Activated CD8-positive, alpha-beta T cell treated with anti-CD3 and anti-CD28 coated beads for 36 hours (primary cell): ENCODE measurements around the gene OSBPL6. TPM values are rescaled to one million over a fixed set of nuclear protein-coding genes. Genes with fewer than 3 reads are reported as not detected.

ENCODE experiments used
- ATAC-seq: fragments of 200-7000 bp; cut with Tn5 transposase; one replicate; pipeline ENCODE4 v1.10.0; 2021; ENCODE audit warnings: mild to moderate bottlenecking, moderate library complexity
- CTCF ChIA-PET: fragments of 350-600 bp; sonication (Branson Sonifier 250); formaldehyde crosslinking; loops from one replicate; lab custom pipeline; 2021; ENCODE audit warnings: antibody characterized with exemption; lab: Charles Lee
- POLR2A ChIA-PET: fragments of 350-600 bp; sonication (Branson Sonifier 250); formaldehyde crosslinking; loops from one replicate; lab custom pipeline; 2021; ENCODE audit warnings: antibody characterized with exemption; lab: Charles Lee
- DNase-seq: peaks from one replicate; pipeline ENCODE4 v3.0.0-alpha.2; 2020
- H3K27ac Mint-ChIP-seq: one replicate; pipeline ENCODE4 v1.8.0; 2021; ENCODE audit warnings: mild to moderate bottlenecking, mixed read lengths
- H3K27me3 Mint-ChIP-seq: one replicate; pipeline ENCODE4 v1.8.0; 2021; ENCODE audit warnings: mixed read lengths
- H3K36me3 Mint-ChIP-seq: one replicate; pipeline ENCODE4 v1.8.0; 2021; ENCODE audit warnings: low read depth, mixed read lengths
- H3K4me1 Mint-ChIP-seq: one replicate; pipeline ENCODE4 v1.8.0; 2021; ENCODE audit warnings: low read depth, mixed read lengths
- H3K4me3 Mint-ChIP-seq: one replicate; pipeline ENCODE4 v1.8.0; 2021; ENCODE audit warnings: mild to moderate bottlenecking, moderate library complexity, mixed read lengths
- H3K9me3 Mint-ChIP-seq: one replicate; pipeline ENCODE4 v1.8.0; 2021; ENCODE audit warnings: mixed read lengths
- CTCF ChIP-seq: fragments of 200-600 bp; IDR thresholded peaks from one replicate; pipeline ENCODE4 v1.8.0; 2022; ENCODE audit warnings: antibody characterized with exemption, mild to moderate bottlenecking
- intact Hi-C: fragments of 100-400 bp; cut with micrococcal nuclease; formaldehyde crosslinking; loops from one replicate; pipeline ENCODE4 v1.10.0; 2022
- total RNA-seq, 2 experiments: library from RNA; stranded (reverse); gene quantifications; one replicate each; pipeline ENCODE4 v1.2.3, GENCODE V29; 2021

The OSBPL6 gene
- total RNA-seq, 2 experiments from 2014 or later, result 2.5 to 4.0 TPM

GRCh38 chr2:178257127-178257526, 62.8 kb downstream of the OSBPL6 start:
- no peak for DNase-seq
- no peaks in the 10 kb centered on the region for H3K36me3 Mint-ChIP-seq
- no peak for ATAC-seq
- no peak for TF ChIP-seq CTCF
- no peak overlapping the region for H3K4me3 Mint-ChIP-seq
- H3K27me3 Mint-ChIP-seq, result peaks cover 1% of the 10 kb centered on the region
- POLR2A ChIA-PET, result no interaction called here
- CTCF ChIA-PET, result interaction anchor here (0.7 kb wide), 1 partner anchor 73 kb away, joined by 4 read pairs; no protein-coding TSS in a partner anchor
- no peak overlapping the region for H3K27ac Mint-ChIP-seq
- H3K9me3 Mint-ChIP-seq, result no peaks in the 10 kb centered on the region
- H3K4me1 Mint-ChIP-seq, result no peaks in the 10 kb centered on the region
- intact Hi-C loops, result no loop called here

- Mint-ChIP-seq H3K4me1 (no peaks in the 10 kb centered on the region), H3K36me3 (no peaks in the 10 kb centered on the region), H3K27ac (no peak overlapping the region), H3K4me3 (no peak overlapping the region), H3K27me3 (peaks cover 1% of the 10 kb centered on the region), H3K9me3 (no peaks in the 10 kb centered on the region)
- TF ChIP-seq CTCF, result no peak
- intact Hi-C loops, result no loop called here
- DNase-seq (no peak), ATAC-seq (no peak)
- POLR2A ChIA-PET, result no interaction called here
- CTCF ChIA-PET, result no interaction called here
Observed at GRCh38 chr2:178258916-178259315, 64.6 kb downstream of the OSBPL6 start.

- ChIA-PET POLR2A (no interaction called here), CTCF (no interaction called here)
- no peaks in the 10 kb centered on the region for H3K36me3 Mint-ChIP-seq
Observed at GRCh38 chr2:178263159-178263860, 69.0 kb downstream of the OSBPL6 start.

GRCh38 chr2:178264211-178264610, 69.9 kb downstream of the OSBPL6 start:
- Mint-ChIP-seq H3K27me3 (peaks cover 3% of the 10 kb centered on the region), H3K4me1 (no peaks in the 10 kb centered on the region), H3K27ac (no peak overlapping the region), H3K36me3 (no peaks in the 10 kb centered on the region), H3K4me3 (no peak overlapping the region), H3K9me3 (no peaks in the 10 kb centered on the region)
- CTCF ChIA-PET, result no interaction called here
- intact Hi-C loops, result no loop called here
- POLR2A ChIA-PET, result no interaction called here
- no peak for DNase-seq
- no peak for ATAC-seq
- TF ChIP-seq CTCF, result no peak

More at GRCh38 chr2:178263159-178263860, 69.0 kb downstream of the OSBPL6 start:
- H3K4me3 Mint-ChIP-seq, result no peak overlapping the region
- DNase-seq (no peak), ATAC-seq (no peak)
- TF ChIP-seq CTCF, result no peak
- no peaks in the 10 kb centered on the region for H3K4me1 Mint-ChIP-seq
- peaks cover 3% of the 10 kb centered on the region for H3K27me3 Mint-ChIP-seq
- intact Hi-C loops, result no loop called here
- no peak overlapping the region for H3K27ac Mint-ChIP-seq
- no peaks in the 10 kb centered on the region for H3K9me3 Mint-ChIP-seq

GRCh38 chr2:178265851-178266250, 71.5 kb downstream of the OSBPL6 start:
- ChIA-PET POLR2A (interaction anchor here (1.0 kb wide), 1 partner anchor 33 kb away, joined by 4 read pairs; no protein-coding TSS in a partner anchor), CTCF (interaction anchor here (2.5 kb wide), 1 partner anchor 153 kb away, joined by 7 read pairs; the partner anchor contains the start of gene RBM45)
- Mint-ChIP-seq H3K4me3 (no peak overlapping the region), H3K4me1 (no peaks in the 10 kb centered on the region), H3K9me3 (no peaks in the 10 kb centered on the region), H3K36me3 (no peaks in the 10 kb centered on the region), H3K27ac (no peak overlapping the region), H3K27me3 (peaks cover 3% of the 10 kb centered on the region)
- no peak for TF ChIP-seq CTCF
- no peak for DNase-seq
- intact Hi-C loops, result no loop called here
- ATAC-seq, result no peak
